T-helper 2 cell treated with Interferon-gamma antibody and Interleukin-4, amounts not matched to agents 5 μg/mL and 100 μg/mL, for 36 hours (primary cell): ENCODE data around the gene HTT.

Source experiments
- DNase-seq: peaks from one replicate; pipeline ENCODE4 v3.0.0; 2021; ENCODE audit warnings: low spot score
- H3K27ac Mint-ChIP-seq: one replicate; pipeline ENCODE4 v1.8.0; 2021; ENCODE audit warnings: mild to moderate bottlenecking, mixed read lengths
- H3K27me3 Mint-ChIP-seq: one replicate; pipeline ENCODE4 v1.8.0; 2021; ENCODE audit warnings: low read depth, mixed read lengths
- H3K36me3 Mint-ChIP-seq: one replicate; pipeline ENCODE4 v1.8.0; 2021; ENCODE audit warnings: low read depth, mixed read lengths
- H3K4me1 Mint-ChIP-seq: one replicate; pipeline ENCODE4 v1.8.0; 2021; ENCODE audit warnings: low read depth, mixed read lengths
- H3K4me3 Mint-ChIP-seq: one replicate; pipeline ENCODE4 v1.8.0; 2022; ENCODE audit warnings: mild to moderate bottlenecking, moderate library complexity, mixed read lengths
- H3K9me3 Mint-ChIP-seq: one replicate; pipeline ENCODE4 v1.8.0; 2021; ENCODE audit warnings: mixed read lengths

HTT gene

GRCh38 chr4:3192827-3193226 lies 118.3 kb downstream of the HTT start:
- H3K27me3 Mint-ChIP-seq: no peaks in the 10 kb centered on the region
- H3K27ac Mint-ChIP-seq: no peak overlapping the region
- no peak for DNase-seq
- H3K4me3 Mint-ChIP-seq: no peak overlapping the region
- H3K36me3 Mint-ChIP-seq: peaks cover 42% of the 10 kb centered on the region
- H3K9me3 Mint-ChIP-seq: no peaks in the 10 kb centered on the region
- peaks cover 46% of the 10 kb centered on the region for H3K4me1 Mint-ChIP-seq

GRCh38 chr4:3193531-3194203 lies 119.2 kb downstream of the HTT start:
- H3K4me3 Mint-ChIP-seq: no peak overlapping the region
- no peaks in the 10 kb centered on the region for H3K27me3 Mint-ChIP-seq
- no peaks in the 10 kb centered on the region for H3K9me3 Mint-ChIP-seq
- H3K4me1 Mint-ChIP-seq: peaks cover 48% of the 10 kb centered on the region
- no peak for DNase-seq
- peak overlapping the region; percentile 60 for H3K27ac Mint-ChIP-seq
- H3K36me3 Mint-ChIP-seq: peaks cover 39% of the 10 kb centered on the region

GRCh38 chr4:3196670-3197359 lies 122.3 kb downstream of the HTT start:
- no peak for DNase-seq
- peak overlapping the region; percentile 76 for H3K27ac Mint-ChIP-seq
- H3K27me3 Mint-ChIP-seq: no peaks in the 10 kb centered on the region
- H3K4me1 Mint-ChIP-seq: peaks cover 60% of the 10 kb centered on the region
- H3K36me3 Mint-ChIP-seq: peaks cover 35% of the 10 kb centered on the region
- H3K9me3 Mint-ChIP-seq: no peaks in the 10 kb centered on the region
- peak overlapping the region; percentile 34 for H3K4me3 Mint-ChIP-seq

- H3K27ac Mint-ChIP-seq: peak overlapping the region; percentile 76
- H3K9me3 Mint-ChIP-seq: no peaks in the 10 kb centered on the region
- H3K27me3 Mint-ChIP-seq: no peaks in the 10 kb centered on the region
- H3K4me3 Mint-ChIP-seq: no peak overlapping the region
- H3K36me3 Mint-ChIP-seq: peaks cover 39% of the 10 kb centered on the region
- H3K4me1 Mint-ChIP-seq: peaks cover 61% of the 10 kb centered on the region
- DNase-seq: no peak
Observed at GRCh38 chr4:3197366-3198105, 123.1 kb downstream of the HTT start.

- DNase-seq: no peak
- H3K4me1 Mint-ChIP-seq: peaks cover 66% of the 10 kb centered on the region
Observed at GRCh38 chr4:3198906-3199305, 124.4 kb downstream of the HTT start.

GRCh38 chr4:3199653-3200422 lies 125.4 kb downstream of the HTT start:
- H3K27me3 Mint-ChIP-seq: no peaks in the 10 kb centered on the region
- DNase-seq: no peak
- no peaks in the 10 kb centered on the region for H3K9me3 Mint-ChIP-seq
- H3K4me1 Mint-ChIP-seq: peaks cover 67% of the 10 kb centered on the region
- no peak overlapping the region for H3K4me3 Mint-ChIP-seq
- peak overlapping the region; percentile 15 for H3K27ac Mint-ChIP-seq
- peaks cover 52% of the 10 kb centered on the region for H3K36me3 Mint-ChIP-seq

More at GRCh38 chr4:3198906-3199305, 124.4 kb downstream of the HTT start:
- no peaks in the 10 kb centered on the region for H3K9me3 Mint-ChIP-seq
- H3K36me3 Mint-ChIP-seq: peaks cover 49% of the 10 kb centered on the region
- no peak overlapping the region for H3K27ac Mint-ChIP-seq
- H3K27me3 Mint-ChIP-seq: no peaks in the 10 kb centered on the region
- no peak overlapping the region for H3K4me3 Mint-ChIP-seq

- Mint-ChIP-seq H3K4me1 (peaks cover 63% of the 10 kb centered on the region), H3K4me3 (no peak overlapping the region), H3K9me3 (no peaks in the 10 kb centered on the region), H3K27me3 (no peaks in the 10 kb centered on the region), H3K27ac (peak overlapping the region; percentile 98), H3K36me3 (peaks cover 47% of the 10 kb centered on the region)
- DNase-seq: no peak
Observed at GRCh38 chr4:3200423-3201090, 126.1 kb downstream of the HTT start.

- peak overlapping the region; percentile 98 for H3K27ac Mint-ChIP-seq
- H3K27me3 Mint-ChIP-seq: no peaks in the 10 kb centered on the region
- H3K9me3 Mint-ChIP-seq: no peaks in the 10 kb centered on the region
- peak; percentile 82 for DNase-seq
- peaks cover 51% of the 10 kb centered on the region for H3K4me1 Mint-ChIP-seq
- H3K4me3 Mint-ChIP-seq: peak overlapping the region; percentile 70
- peaks cover 48% of the 10 kb centered on the region for H3K36me3 Mint-ChIP-seq
Observed at GRCh38 chr4:3201718-3202702, 127.5 kb downstream of the HTT start.

GRCh38 chr4:3202836-3203820 lies 128.6 kb downstream of the HTT start:
- peaks cover 44% of the 10 kb centered on the region for H3K4me1 Mint-ChIP-seq
- H3K36me3 Mint-ChIP-seq: peaks cover 50% of the 10 kb centered on the region
- H3K4me3 Mint-ChIP-seq: peak overlapping the region; percentile 70

GRCh38 chr4:3203971-3204431 lies 129.5 kb downstream of the HTT start:
- no peaks in the 10 kb centered on the region for H3K27me3 Mint-ChIP-seq
- H3K9me3 Mint-ChIP-seq: no peaks in the 10 kb centered on the region
- peaks cover 51% of the 10 kb centered on the region for H3K36me3 Mint-ChIP-seq
- H3K4me3 Mint-ChIP-seq: peak overlapping the region; percentile 70
- peak overlapping the region; percentile 98 for H3K27ac Mint-ChIP-seq
- H3K4me1 Mint-ChIP-seq: peaks cover 42% of the 10 kb centered on the region
- DNase-seq: no peak

More at GRCh38 chr4:3202836-3203820, 128.6 kb downstream of the HTT start:
- no peaks in the 10 kb centered on the region for H3K9me3 Mint-ChIP-seq
- H3K27me3 Mint-ChIP-seq: no peaks in the 10 kb centered on the region
- DNase-seq: peak; percentile 33
- H3K27ac Mint-ChIP-seq: peak overlapping the region; percentile 98

- DNase-seq: no peak
- Mint-ChIP-seq H3K27ac (no peak overlapping the region), H3K4me3 (no peak overlapping the region), H3K27me3 (no peaks in the 10 kb centered on the region), H3K4me1 (peaks cover 35% of the 10 kb centered on the region), H3K36me3 (peaks cover 60% of the 10 kb centered on the region), H3K9me3 (no peaks in the 10 kb centered on the region)
Observed at GRCh38 chr4:3205995-3206394, 131.5 kb downstream of the HTT start.
